ENCODE data around the gene FITM1. TPM values are rescaled to one million over a fixed set of nuclear protein-coding genes. Genes with fewer than 3 reads are reported as not detected.

The FITM1 gene
- total RNA-seq, 1 experiment from 2014 or later, result 0.72 TPM

DNA sequence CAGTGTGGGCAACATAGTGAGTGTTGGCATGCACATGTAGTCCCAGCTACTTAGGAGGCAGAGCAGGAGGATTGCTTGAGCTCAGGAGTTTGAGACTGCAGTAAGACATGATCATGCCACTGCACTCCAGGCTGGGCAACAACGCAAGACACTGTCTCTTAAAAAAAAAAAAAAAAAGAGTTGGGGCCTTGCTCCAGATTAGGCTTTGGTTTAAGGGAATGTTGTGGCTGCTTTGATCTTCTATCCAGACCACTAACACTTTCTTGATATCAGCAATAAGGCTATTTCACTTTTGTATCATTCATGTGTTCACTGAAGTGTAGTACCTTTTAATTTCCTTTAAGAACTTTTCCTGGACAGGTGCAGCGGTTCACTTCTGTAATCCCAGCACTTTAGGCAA lies 2.8 kb upstream of the FITM1 start:
- H3K27me3 ChIP-seq (ENCODE audit: insufficient read depth, low read length), result no peaks in the 10 kb centered on the region
- no peaks in the 10 kb centered on the region for H3K9me3 ChIP-seq (ENCODE audit: control insufficient read depth, low read depth, low read length)
- H3T11ph ChIP-seq (ENCODE audit: low read length), result no peak overlapping the region
- no peak overlapping the region for H2BK120ac ChIP-seq (ENCODE audit: low read depth, low read length, poor library complexity, severe bottlenecking)
- H3K23me2 ChIP-seq (ENCODE audit: insufficient read length, low read depth, low read length, poor library complexity, severe bottlenecking), result no peaks in the 10 kb centered on the region
- no peak for DNase-seq
- no peak overlapping the region for H3K27ac ChIP-seq (ENCODE audit: insufficient read length, low read depth, low read length)
- Mint-ChIP-seq H3K4me3 (no peak overlapping the region), H3K4me1 (no peaks in the 10 kb centered on the region), H3K36me3 (ENCODE audit: insufficient read depth in 1 of 3, low read depth in 3 of 3) (peaks cover 2 to 17% (median 15%) of the 10 kb centered on the region in 3 experiments; a peak in 6 of 7 replicates), H3K9me3 (no peaks in the 10 kb centered on the region), H3K27ac (no peak overlapping the region), H3K27me3 (ENCODE audit: low read depth) (no peaks in the 10 kb centered on the region)
- no peak overlapping the region for H3K18ac ChIP-seq (ENCODE audit: insufficient read length, low read depth, low read length)
- no peaks in the 10 kb centered on the region for H3K79me1 ChIP-seq (ENCODE audit: insufficient read depth, low read depth, low read length, poor library complexity, severe bottlenecking)
- no peaks in the 10 kb centered on the region for H3K79me2 ChIP-seq (ENCODE audit: insufficient read depth, low read length)
- H3K4ac ChIP-seq (ENCODE audit: low read depth, low read length), result no peak overlapping the region
- no peak overlapping the region for H4K91ac ChIP-seq (ENCODE audit: insufficient read length, low read depth, low read length)
- no peak overlapping the region for H2AK5ac ChIP-seq (ENCODE audit: insufficient read length, low read length)
- no peak overlapping the region for H2BK5ac ChIP-seq (ENCODE audit: insufficient read length, low read length)
- no peak overlapping the region for H2BK15ac ChIP-seq (ENCODE audit: low read depth, low read length)
- TF ChIP-seq, protein P1, sequence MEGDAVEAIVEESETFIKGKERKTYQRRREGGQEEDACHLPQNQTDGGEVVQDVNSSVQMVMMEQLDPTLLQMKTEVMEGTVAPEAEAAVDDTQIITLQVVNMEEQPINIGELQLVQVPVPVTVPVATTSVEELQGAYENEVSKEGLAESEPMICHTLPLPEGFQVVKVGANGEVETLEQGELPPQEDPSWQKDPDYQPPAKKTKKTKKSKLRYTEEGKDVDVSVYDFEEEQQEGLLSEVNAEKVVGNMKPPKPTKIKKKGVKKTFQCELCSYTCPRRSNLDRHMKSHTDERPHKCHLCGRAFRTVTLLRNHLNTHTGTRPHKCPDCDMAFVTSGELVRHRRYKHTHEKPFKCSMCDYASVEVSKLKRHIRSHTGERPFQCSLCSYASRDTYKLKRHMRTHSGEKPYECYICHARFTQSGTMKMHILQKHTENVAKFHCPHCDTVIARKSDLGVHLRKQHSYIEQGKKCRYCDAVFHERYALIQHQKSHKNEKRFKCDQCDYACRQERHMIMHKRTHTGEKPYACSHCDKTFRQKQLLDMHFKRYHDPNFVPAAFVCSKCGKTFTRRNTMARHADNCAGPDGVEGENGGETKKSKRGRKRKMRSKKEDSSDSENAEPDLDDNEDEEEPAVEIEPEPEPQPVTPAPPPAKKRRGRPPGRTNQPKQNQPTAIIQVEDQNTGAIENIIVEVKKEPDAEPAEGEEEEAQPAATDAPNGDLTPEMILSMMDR (conservative IDR thresholded peaks at IDR 0.05), result no peak
- no peak overlapping the region for H3K56ac ChIP-seq (ENCODE audit: insufficient read length, low read depth, low read length)
- no peaks in the 10 kb centered on the region for H3K4me1 ChIP-seq (ENCODE audit: insufficient read depth, low read length)
- no peak overlapping the region for H4K5ac ChIP-seq (ENCODE audit: insufficient read length, low read depth, low read length)
- no peak overlapping the region for H2AFZ ChIP-seq (ENCODE audit: low read length)
- no peaks in the 10 kb centered on the region for H4K20me1 ChIP-seq (ENCODE audit: control insufficient read depth, insufficient read depth, insufficient read length)
- H3K4me2 ChIP-seq (ENCODE audit: insufficient read depth, insufficient read length, low read length), result no peak overlapping the region
- H3K9ac ChIP-seq (ENCODE audit: extremely low read depth, insufficient read length, low read length), result no peak overlapping the region
- H2BK20ac ChIP-seq (ENCODE audit: low read depth, low read length, poor library complexity, severe bottlenecking), result no peak overlapping the region
- WGBS (ENCODE audit: extremely low coverage, insufficient read length, low lambda C conversion rate), result no CpG with 5 or more reads among the region's 2 CpGs
- no peak overlapping the region for H3K23ac ChIP-seq (ENCODE audit: insufficient read length, low read depth, low read length)
- H3K14ac ChIP-seq (ENCODE audit: insufficient read depth, low read length), result no peak overlapping the region
- H4K8ac ChIP-seq (replicated peaks; ENCODE audit: insufficient read length, low read depth, low read length), result no peak overlapping the region
- H2BK12ac ChIP-seq (ENCODE audit: insufficient read length, low read depth, low read length), result no peak overlapping the region

All from H9 (cell line).